BLaER1 treated with 17β-estradiol and CSF1 and Interleukin-3, amounts not matched to agents 10 nM and 100 nM (cell line): ENCODE measurements around the gene INSC.

ENCODE experiments used
- H3K27ac ChIP-seq, 11 experiments: shearing (Covaris generic); formaldehyde crosslinking; 2 replicates each; pipeline ENCODE4 v1.8.1; 2022
- H3K27me3 ChIP-seq, 11 experiments: shearing (Covaris generic); formaldehyde crosslinking; 2 replicates each; pipeline ENCODE4 v1.8.1; 2022
- H3K36me3 ChIP-seq, 11 experiments: shearing (Covaris generic); formaldehyde crosslinking; 2 replicates each; pipeline ENCODE4 v1.8.1; 2022
- H3K4me1 ChIP-seq, 10 experiments: shearing (Covaris generic); formaldehyde crosslinking; 2 replicates each; pipeline ENCODE4 v1.8.1; 2022
- H3K4me2 ChIP-seq, 11 experiments: shearing (Covaris generic); formaldehyde crosslinking; 2 replicates each; pipeline ENCODE4 v1.8.1; 2022
- H3K4me3 ChIP-seq, 10 experiments: shearing (Covaris generic); formaldehyde crosslinking; 2 replicates each; pipeline ENCODE4 v1.8.1; 2022
- H3K9ac ChIP-seq, 11 experiments: shearing (Covaris generic); formaldehyde crosslinking; 2 replicates each; pipeline ENCODE4 v1.8.1; 2022
- H3K9me3 ChIP-seq, 11 experiments: shearing (Covaris generic); formaldehyde crosslinking; replicated peaks in 1 of 11; 2 replicates each; pipeline ENCODE4 v1.8.1; 2022
- H4K20me1 ChIP-seq, 11 experiments: shearing (Covaris generic); formaldehyde crosslinking; 2 replicates each; pipeline ENCODE4 v1.8.1; 2022
- Cebpa-rat ChIP-seq, 11 experiments: shearing (Covaris generic); IDR thresholded peaks; 2 replicates each; pipeline ENCODE4 v1.8.1; 2022

The INSC gene

GRCh38 chr11:15139958-15140659 is 25.4 kb downstream of the INSC start:
- H4K20me1 ChIP-seq, result no peaks in the 10 kb centered on the region
- peak overlapping the region in 2 of 11 experiments; percentile 9 to 65; a peak in 3 of 22 replicates for H3K27ac ChIP-seq
- H3K4me1 ChIP-seq, result peaks cover 0 to 66% (median 60%) of the 10 kb centered on the region in 10 experiments; a peak in 16 of 20 replicates
- 0 out of 22 replicates have a peak overlapping the region, but pooled peaks of 1 of the 11 experiments have one; percentile 5 for H3K9ac ChIP-seq
- peak overlapping the region in 8 of 11 experiments; percentile 60 to 85 (median 78); a peak in 13 of 22 replicates for H3K4me2 ChIP-seq
- H3K4me3 ChIP-seq, result no peak overlapping the region
- H3K9me3 ChIP-seq, result peaks cover 0 to 8% (median 0%) of the 10 kb centered on the region in 11 experiments; a peak in 2 of 22 replicates
- H3K36me3 ChIP-seq, result no peaks in the 10 kb centered on the region
- H3K27me3 ChIP-seq, result no peaks in the 10 kb centered on the region
- TF ChIP-seq Cebpa-rat (IDR thresholded peaks at IDR 0.05), result no peak

GRCh38 chr11:15141381-15141780 is 26.7 kb downstream of the INSC start:
- Histone ChIP-seq H3K36me3 (no peaks in the 10 kb centered on the region), H3K9me3 (peaks cover 0 to 7% (median 0%) of the 10 kb centered on the region in 11 experiments; a peak in 1 of 22 replicates), H3K4me2 (peak overlapping the region in 10 of 11 experiments; percentile 8 to 85 (median 74); a peak in 19 of 22 replicates), H3K27ac (peak overlapping the region in 3 of 11 experiments; percentile 41 to 65 (median 54); a peak in 4 of 22 replicates), H3K4me1 (peaks cover 9 to 66% (median 60%) of the 10 kb centered on the region in 10 experiments; a peak in 18 of 20 replicates), H3K27me3 (no peaks in the 10 kb centered on the region), H3K4me3 (no peak overlapping the region), H4K20me1 (no peaks in the 10 kb centered on the region), H3K9ac (peak overlapping the region in 2 of 11 experiments; percentile 5 to 52; a peak in 3 of 22 replicates)
- TF ChIP-seq Cebpa-rat (IDR thresholded peaks at IDR 0.05), result peak in 1 of 11 experiments; percentile 58; a peak in 1 of 22 replicates

GRCh38 chr11:15142838-15143237 is 28.1 kb downstream of the INSC start:
- Histone ChIP-seq H3K9ac (no peak overlapping the region), H4K20me1 (no peaks in the 10 kb centered on the region), H3K27me3 (no peaks in the 10 kb centered on the region), H3K27ac (no peak overlapping the region), H3K4me3 (no peak overlapping the region), H3K36me3 (no peaks in the 10 kb centered on the region), H3K4me2 (peak overlapping the region in 5 of 11 experiments; percentile 74 to 85 (median 84); a peak in 10 of 22 replicates), H3K9me3 (peaks cover 0 to 7% (median 0%) of the 10 kb centered on the region in 11 experiments; a peak in 1 of 22 replicates), H3K4me1 (peaks cover 9 to 59% (median 54%) of the 10 kb centered on the region in 10 experiments; a peak in 18 of 20 replicates)
- no peak for TF ChIP-seq Cebpa-rat (IDR thresholded peaks at IDR 0.05)

- no peak overlapping the region for H3K4me3 ChIP-seq
- no peak for TF ChIP-seq Cebpa-rat (IDR thresholded peaks at IDR 0.05)
- H3K27ac ChIP-seq, result no peak overlapping the region
- no peaks in the 10 kb centered on the region for H3K27me3 ChIP-seq
- no peaks in the 10 kb centered on the region for H3K36me3 ChIP-seq
- H3K4me2 ChIP-seq, result no peak overlapping the region
- no peak overlapping the region for H3K9ac ChIP-seq
- no peaks in the 10 kb centered on the region for H4K20me1 ChIP-seq
- H3K9me3 ChIP-seq, result peaks cover 0 to 7% (median 0%) of the 10 kb centered on the region in 11 experiments; a peak in 1 of 22 replicates
- peaks cover 9 to 49% (median 44%) of the 10 kb centered on the region in 10 experiments; a peak in 18 of 20 replicates for H3K4me1 ChIP-seq
Observed at GRCh38 chr11:15143855-15144254, 29.1 kb downstream of the INSC start.

- TF ChIP-seq Cebpa-rat (IDR thresholded peaks at IDR 0.05), result no peak
- H3K4me2 ChIP-seq, result no peak overlapping the region
Observed at GRCh38 chr11:15144347-15144746, 29.6 kb downstream of the INSC start.

GRCh38 chr11:15145151-15145550 is 30.4 kb downstream of the INSC start:
- no peaks in the 10 kb centered on the region for H3K36me3 ChIP-seq

More at GRCh38 chr11:15144347-15144746, 29.6 kb downstream of the INSC start:
- no peaks in the 10 kb centered on the region for H4K20me1 ChIP-seq
- no peaks in the 10 kb centered on the region for H3K36me3 ChIP-seq
- H3K4me1 ChIP-seq, result peaks cover 9 to 44% (median 40%) of the 10 kb centered on the region in 10 experiments; a peak in 18 of 20 replicates
- no peak overlapping the region for H3K27ac ChIP-seq
- no peak overlapping the region for H3K4me3 ChIP-seq
- H3K27me3 ChIP-seq, result no peaks in the 10 kb centered on the region
- H3K9ac ChIP-seq, result no peak overlapping the region
- peaks cover 0 to 7% (median 0%) of the 10 kb centered on the region in 11 experiments; a peak in 1 of 22 replicates for H3K9me3 ChIP-seq

GRCh38 chr11:15145615-15146014 is 30.9 kb downstream of the INSC start:
- peak overlapping the region in 3 of 11 experiments; percentile 7 to 44 (median 23); a peak in 4 of 22 replicates for H3K4me2 ChIP-seq
- H4K20me1 ChIP-seq, result no peaks in the 10 kb centered on the region
- H3K4me1 ChIP-seq, result peaks cover 13 to 41% (median 35%) of the 10 kb centered on the region in 10 experiments; a peak in 19 of 20 replicates
- no peak overlapping the region for H3K4me3 ChIP-seq
- H3K9ac ChIP-seq, result no peak overlapping the region
- TF ChIP-seq Cebpa-rat (IDR thresholded peaks at IDR 0.05), result no peak
- H3K36me3 ChIP-seq, result no peaks in the 10 kb centered on the region
- H3K27ac ChIP-seq, result no peak overlapping the region; a peak in 1 of 22 replicates
- H3K9me3 ChIP-seq, result peaks cover 0 to 7% (median 0%) of the 10 kb centered on the region in 11 experiments; a peak in 1 of 22 replicates
- H3K27me3 ChIP-seq, result no peaks in the 10 kb centered on the region

More at GRCh38 chr11:15145151-15145550, 30.4 kb downstream of the INSC start:
- H3K9me3 ChIP-seq, result peaks cover 0 to 7% (median 0%) of the 10 kb centered on the region in 11 experiments; a peak in 1 of 22 replicates
- H3K27ac ChIP-seq, result no peak overlapping the region
- 0 out of 22 replicates have a peak overlapping the region, but pooled peaks of 2 of the 11 experiments have one; percentile 23 to 44 for H3K4me2 ChIP-seq
- H4K20me1 ChIP-seq, result no peaks in the 10 kb centered on the region
- no peak overlapping the region for H3K9ac ChIP-seq
- no peak overlapping the region for H3K4me3 ChIP-seq
- no peaks in the 10 kb centered on the region for H3K27me3 ChIP-seq
- H3K4me1 ChIP-seq, result peaks cover 9 to 41% (median 35%) of the 10 kb centered on the region in 10 experiments; a peak in 19 of 20 replicates
- no peak for TF ChIP-seq Cebpa-rat (IDR thresholded peaks at IDR 0.05)

- Histone ChIP-seq H3K36me3 (no peaks in the 10 kb centered on the region), H3K4me1 (peaks cover 18 to 41% (median 35%) of the 10 kb centered on the region in 10 experiments; a peak in 19 of 20 replicates), H3K4me2 (peak overlapping the region in 1 of 11 experiments; percentile 44; a peak in 1 of 22 replicates), H4K20me1 (no peaks in the 10 kb centered on the region), H3K4me3 (no peak overlapping the region), H3K27me3 (no peaks in the 10 kb centered on the region), H3K27ac (no peak overlapping the region), H3K9me3 (peaks cover 0 to 7% (median 0%) of the 10 kb centered on the region in 11 experiments; a peak in 1 of 22 replicates), H3K9ac (no peak overlapping the region)
- no peak for TF ChIP-seq Cebpa-rat (IDR thresholded peaks at IDR 0.05)
Observed at GRCh38 chr11:15146271-15147003, 31.7 kb downstream of the INSC start.
